ENCODE measurements around the gene CBR3.

DNA sequence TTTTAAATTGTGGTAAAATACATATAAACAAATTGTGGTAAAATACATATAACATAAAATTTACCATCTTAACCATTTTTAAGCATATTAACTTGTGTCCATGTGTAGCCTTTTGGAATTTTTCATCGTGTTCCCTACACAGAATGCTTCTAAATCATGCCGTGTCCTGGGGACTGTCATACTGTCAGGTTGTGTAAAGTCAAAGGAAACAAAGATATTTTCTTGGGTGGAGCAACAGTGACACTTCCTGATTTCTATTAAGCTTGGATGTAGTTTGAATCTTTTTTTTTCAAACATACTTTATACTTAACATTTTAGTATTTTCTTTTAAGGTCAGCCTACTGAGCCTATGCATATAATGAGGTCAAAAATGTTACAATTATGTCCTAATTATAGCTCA, 54.1 kb downstream of the CBR3 start:
- no peak for TF ChIP-seq NANOG (IDR thresholded peaks at IDR 0.05; ENCODE audit: borderline replicate concordance)
- TF ChIP-seq ZNF114 (CRISPR knock-in tag; IDR thresholded peaks at IDR 0.05): no peak
- TF ChIP-seq, protein P1, sequence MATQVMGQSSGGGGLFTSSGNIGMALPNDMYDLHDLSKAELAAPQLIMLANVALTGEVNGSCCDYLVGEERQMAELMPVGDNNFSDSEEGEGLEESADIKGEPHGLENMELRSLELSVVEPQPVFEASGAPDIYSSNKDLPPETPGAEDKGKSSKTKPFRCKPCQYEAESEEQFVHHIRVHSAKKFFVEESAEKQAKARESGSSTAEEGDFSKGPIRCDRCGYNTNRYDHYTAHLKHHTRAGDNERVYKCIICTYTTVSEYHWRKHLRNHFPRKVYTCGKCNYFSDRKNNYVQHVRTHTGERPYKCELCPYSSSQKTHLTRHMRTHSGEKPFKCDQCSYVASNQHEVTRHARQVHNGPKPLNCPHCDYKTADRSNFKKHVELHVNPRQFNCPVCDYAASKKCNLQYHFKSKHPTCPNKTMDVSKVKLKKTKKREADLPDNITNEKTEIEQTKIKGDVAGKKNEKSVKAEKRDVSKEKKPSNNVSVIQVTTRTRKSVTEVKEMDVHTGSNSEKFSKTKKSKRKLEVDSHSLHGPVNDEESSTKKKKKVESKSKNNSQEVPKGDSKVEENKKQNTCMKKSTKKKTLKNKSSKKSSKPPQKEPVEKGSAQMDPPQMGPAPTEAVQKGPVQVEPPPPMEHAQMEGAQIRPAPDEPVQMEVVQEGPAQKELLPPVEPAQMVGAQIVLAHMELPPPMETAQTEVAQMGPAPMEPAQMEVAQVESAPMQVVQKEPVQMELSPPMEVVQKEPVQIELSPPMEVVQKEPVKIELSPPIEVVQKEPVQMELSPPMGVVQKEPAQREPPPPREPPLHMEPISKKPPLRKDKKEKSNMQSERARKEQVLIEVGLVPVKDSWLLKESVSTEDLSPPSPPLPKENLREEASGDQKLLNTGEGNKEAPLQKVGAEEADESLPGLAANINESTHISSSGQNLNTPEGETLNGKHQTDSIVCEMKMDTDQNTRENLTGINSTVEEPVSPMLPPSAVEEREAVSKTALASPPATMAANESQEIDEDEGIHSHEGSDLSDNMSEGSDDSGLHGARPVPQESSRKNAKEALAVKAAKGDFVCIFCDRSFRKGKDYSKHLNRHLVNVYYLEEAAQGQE (IDR thresholded peaks at IDR 0.05; ENCODE audit: unreplicated experiment): no peak
- TF ChIP-seq, protein P2, sequence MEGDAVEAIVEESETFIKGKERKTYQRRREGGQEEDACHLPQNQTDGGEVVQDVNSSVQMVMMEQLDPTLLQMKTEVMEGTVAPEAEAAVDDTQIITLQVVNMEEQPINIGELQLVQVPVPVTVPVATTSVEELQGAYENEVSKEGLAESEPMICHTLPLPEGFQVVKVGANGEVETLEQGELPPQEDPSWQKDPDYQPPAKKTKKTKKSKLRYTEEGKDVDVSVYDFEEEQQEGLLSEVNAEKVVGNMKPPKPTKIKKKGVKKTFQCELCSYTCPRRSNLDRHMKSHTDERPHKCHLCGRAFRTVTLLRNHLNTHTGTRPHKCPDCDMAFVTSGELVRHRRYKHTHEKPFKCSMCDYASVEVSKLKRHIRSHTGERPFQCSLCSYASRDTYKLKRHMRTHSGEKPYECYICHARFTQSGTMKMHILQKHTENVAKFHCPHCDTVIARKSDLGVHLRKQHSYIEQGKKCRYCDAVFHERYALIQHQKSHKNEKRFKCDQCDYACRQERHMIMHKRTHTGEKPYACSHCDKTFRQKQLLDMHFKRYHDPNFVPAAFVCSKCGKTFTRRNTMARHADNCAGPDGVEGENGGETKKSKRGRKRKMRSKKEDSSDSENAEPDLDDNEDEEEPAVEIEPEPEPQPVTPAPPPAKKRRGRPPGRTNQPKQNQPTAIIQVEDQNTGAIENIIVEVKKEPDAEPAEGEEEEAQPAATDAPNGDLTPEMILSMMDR (conservative IDR thresholded peaks at IDR 0.05; ENCODE audit: low read depth in 2 of 2): no peak
- no peak for TF ChIP-seq EZH2 (IDR thresholded peaks at IDR 0.05; ENCODE audit: low read depth, unreplicated experiment)
- TF ChIP-seq POLR2AphosphoS5 (IDR thresholded peaks at IDR 0.05; ENCODE audit: low read depth): no peak
- TF ChIP-seq CREB1 (CRISPR knock-in tag; IDR thresholded peaks at IDR 0.05; ENCODE audit: low read depth): no peak
- TF ChIP-seq EZH2phosphoT487 (IDR thresholded peaks at IDR 0.05; ENCODE audit: unreplicated experiment): no peak
- TF ChIP-seq, protein P3, sequence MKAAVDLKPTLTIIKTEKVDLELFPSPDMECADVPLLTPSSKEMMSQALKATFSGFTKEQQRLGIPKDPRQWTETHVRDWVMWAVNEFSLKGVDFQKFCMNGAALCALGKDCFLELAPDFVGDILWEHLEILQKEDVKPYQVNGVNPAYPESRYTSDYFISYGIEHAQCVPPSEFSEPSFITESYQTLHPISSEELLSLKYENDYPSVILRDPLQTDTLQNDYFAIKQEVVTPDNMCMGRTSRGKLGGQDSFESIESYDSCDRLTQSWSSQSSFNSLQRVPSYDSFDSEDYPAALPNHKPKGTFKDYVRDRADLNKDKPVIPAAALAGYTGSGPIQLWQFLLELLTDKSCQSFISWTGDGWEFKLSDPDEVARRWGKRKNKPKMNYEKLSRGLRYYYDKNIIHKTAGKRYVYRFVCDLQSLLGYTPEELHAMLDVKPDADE (IDR thresholded peaks at IDR 0.05): no peak
- no peak for TF ChIP-seq STAT1 (IDR thresholded peaks at IDR 0.05; ENCODE audit: unreplicated experiment)
- no peak for TF ChIP-seq JUNB (IDR thresholded peaks at IDR 0.05; ENCODE audit: unreplicated experiment)

Data from GM23338 (cell line).